Posterior cingulate gyrus (tissue), 11 donors: ENCODE measurements around the gene SUGP1.
A peak's percentile ranks its signal among the peaks of the same experiment; 100 is the strongest.
"Not testable (repeated sequence)": the region's sequence is repeated elsewhere in the genome, so short reads cannot be mapped to it uniquely, and the experiment has no call there.

Experiments
- DNase-seq, 10 donors: peaks; one replicate each; pipeline versions ENCODE4 v3.0.0 to v3.0.0-alpha.2; 2020 to 2021; ENCODE audit warnings: mixed read lengths in 3 of 10
- intact Hi-C: fragments of 100-400 bp; cut with DNase I; formaldehyde crosslinking; loops from one replicate; pipeline ENCODE4 v1.15.1; 2023

SUGP1 gene

DNA sequence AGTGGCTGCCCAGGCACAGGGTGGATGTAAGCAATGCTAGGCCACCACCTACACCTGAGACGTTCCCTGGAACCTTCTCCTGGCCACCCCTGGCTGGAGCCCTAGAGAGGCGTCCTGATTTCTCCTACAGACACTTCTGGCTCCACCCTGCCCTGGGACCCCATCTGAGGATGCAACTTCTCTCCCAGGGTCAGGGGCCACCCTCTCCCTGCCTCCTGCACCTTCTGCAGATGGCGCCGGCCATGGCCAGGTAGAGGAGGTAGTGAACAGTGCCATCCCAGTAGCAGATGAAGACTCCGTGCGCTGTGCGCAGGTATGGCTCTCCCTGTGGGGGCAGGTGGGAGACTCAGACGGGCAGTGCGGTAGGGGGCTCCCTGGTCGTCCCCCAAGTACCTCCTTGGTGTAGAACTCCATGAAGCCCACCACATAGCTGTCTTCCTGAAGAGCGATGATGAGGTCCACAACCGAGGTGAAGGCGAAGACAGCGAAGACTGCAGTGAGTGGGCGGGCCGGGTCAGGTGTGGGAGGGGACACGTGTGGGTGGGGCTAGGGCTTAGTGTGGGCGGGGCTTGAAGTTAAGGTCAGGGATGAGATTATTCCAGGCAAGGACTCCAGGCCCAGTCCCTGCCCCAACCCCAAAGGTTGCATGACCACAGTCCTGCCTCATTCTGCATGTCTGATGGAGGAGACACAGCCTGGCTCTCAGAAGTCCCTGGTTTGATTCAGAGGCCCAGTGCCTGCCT is 50.2 kb downstream of the SUGP1 start:
- intact Hi-C loops, result no loop called here
- DNase-seq, result peak in 2 of 10 donors; percentile 59 to 73

DNA sequence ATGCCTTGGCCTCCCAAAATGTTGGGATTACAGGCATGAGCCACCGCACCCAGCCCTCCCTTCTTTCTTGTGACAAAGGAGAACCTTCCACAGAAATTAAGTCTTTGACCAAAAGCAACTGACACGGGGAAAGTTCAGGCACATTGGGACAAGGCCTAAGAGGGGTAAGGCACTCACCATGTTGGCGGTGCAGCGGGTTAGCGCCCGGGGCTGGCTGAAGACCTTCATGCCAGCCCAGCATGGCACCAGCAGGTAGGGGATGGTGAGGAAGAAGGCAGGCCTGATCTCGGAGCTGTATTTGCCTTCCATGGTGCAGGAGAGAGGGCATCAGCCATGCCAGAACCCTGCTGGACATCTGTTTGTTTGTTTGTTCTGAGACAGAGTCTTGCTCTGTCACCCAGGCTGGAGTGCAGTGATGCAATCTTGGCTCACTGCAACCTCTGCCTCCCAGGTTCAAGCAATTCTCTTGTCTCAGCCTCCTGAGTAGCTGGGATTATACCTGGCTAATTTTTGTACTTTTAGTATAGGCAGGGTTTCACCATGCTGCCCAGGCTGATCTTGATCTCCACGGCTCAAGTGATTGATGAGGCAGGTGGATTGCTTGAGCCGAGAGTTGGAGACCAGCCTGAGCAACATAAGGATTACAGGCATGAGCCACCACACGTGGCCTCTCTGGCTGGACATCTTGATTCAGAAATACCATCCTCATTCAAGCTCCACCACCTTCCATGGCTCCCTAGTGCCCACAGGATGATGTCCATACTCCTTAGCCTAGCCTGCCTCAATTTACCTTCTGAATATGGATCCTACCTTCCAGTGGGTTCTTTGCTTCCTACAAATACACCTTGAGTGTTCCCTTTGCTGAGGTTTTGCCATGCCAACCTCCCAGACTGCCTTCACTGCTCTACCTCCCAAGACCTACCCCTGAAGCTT is 51.6 kb downstream of the SUGP1 start:
- peak in 2 of 10 donors; percentile 3 to 19 for DNase-seq
- intact Hi-C loops, result no loop called here

DNA sequence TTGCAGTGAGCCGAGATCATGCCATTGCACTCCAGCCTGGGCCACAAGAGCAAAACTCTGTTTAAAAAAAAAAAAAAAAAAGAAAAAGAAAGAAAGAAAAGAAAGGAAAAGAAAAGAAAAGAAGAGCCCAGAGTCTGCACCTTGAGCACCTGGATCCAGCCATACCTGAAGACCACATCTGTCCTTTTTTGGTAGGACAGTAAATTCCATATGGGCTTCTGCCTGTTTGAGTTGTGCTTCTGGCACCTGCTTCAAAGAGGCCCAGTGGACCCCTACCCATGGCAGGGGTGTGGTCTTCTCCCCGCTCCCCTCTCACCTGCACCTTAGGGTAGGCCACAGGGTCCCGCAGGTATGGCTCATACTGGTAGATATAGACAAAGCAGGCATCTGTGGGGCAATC is 53.0 kb downstream of the SUGP1 start:
- intact Hi-C loops, result no loop called here
- no peak for DNase-seq

DNA sequence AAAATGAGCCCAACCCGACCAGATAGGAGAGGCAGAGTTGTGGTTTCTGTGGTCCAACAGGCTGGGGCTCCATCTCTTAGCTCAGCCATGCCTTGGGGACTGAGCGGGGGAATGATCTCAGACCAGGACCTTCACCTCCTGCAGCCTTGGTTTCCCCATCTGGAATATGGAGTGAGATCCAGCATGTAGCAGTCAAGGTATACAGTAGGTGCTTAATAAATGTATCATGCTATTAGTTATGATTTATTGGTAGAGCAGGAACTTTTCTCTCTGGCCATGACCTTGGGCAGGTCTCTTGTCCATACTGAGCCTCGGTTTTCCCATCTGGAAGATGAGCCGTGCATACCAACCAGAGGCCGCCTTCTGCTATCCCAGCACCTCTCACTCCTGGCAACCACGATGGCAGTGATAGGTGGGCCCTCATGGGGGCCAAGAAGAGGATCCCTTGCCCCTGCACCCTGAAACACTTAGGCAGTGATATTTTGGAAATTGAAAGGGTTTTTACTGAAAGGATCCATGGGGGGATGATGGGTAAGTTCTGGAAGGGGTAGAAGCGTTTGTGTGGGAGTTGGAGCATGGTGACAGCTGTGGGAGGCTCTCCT is 56.3 kb downstream of the SUGP1 start:
- no peak for DNase-seq
- intact Hi-C loops, result no loop called here

DNA sequence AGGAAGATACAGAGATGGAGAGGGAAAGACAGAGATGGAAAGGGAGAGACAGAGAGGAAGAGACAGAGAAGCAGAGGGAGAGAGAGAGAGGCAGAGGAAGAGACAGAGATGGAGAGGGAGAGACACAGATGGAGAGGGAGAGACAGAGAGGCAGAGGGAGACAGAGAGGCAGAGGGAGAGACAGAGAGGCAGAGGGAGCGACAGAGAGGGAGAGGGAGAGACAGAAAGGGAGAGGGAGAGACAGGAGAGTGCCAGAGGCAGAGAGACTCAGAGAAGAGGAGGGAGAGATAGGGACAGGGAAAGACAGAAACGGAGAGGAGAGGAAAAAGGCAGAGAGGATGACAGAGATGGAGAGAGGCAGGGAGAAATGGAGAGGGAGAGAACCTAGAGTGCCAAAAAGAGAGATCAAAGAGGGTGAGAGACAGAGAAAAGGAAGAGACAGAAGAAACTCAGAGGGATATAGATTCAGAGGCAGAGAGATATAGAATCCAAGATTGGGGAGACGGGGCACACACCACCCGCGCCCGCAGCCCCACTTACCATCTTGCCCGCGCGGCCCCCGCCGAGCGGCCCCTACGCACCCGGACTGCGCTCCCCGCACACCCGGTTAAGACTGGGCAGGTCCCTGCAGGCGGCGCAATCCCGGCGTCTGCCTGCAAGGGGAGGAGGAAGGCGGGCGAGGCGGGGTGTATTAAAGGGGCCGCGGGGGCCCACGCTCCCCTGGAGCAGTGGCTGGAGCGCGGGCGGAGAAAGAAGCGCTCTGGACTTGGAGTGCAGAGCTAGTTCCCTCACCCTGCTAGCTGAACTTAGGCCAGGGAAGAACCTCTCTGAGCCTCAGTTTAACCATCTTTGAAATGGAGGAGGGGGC is 57.9 kb downstream of the SUGP1 start:
- peak in 6 of 10 donors; percentile 25 to 89 (median 64) for DNase-seq
- intact Hi-C loops, result no loop called here

DNA sequence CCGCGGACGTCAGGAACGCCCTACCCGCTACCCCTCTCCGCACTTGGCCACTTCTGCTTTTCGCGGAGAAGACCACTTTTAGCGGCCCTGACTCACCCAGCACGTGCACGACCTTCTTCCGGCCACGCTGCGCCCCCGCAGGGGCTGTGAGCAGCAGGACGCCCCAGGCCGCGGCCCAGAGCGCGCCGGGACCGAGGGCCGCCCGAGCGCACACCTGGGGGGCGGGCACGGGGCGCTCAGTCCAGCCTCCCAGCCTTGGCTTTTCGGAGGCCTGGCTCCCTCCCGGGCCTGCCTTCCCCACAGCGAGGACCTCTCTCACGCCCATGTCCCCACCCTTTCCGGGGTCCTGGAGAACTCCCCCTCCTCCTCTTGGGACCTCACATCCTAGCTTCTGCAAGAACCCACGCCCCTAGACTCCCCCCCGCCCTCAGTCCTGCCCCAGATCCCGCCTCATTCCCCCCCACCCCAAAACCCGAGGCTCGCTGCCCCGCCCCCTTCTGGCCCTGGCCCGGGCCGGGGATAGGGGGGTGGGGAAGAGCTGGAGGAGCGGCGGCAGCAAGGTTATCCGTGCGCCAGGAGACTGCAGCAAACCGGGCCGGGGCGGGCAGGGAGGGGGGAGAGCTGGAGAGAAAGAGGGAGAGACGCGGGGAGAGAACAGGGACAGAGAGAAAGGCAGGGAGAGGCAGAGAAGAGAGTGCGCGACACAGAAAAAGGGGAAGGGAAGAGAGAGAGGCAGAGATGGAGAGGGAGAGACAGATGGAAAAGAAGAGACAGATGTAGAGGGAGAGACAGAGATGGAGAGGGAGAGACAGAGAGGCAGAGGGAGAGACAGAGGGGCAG is 58.7 kb downstream of the SUGP1 start:
- peak in 5 of 10 donors; percentile 41 to 75 (median 52) for DNase-seq
- intact Hi-C loops, result no loop called here

DNA sequence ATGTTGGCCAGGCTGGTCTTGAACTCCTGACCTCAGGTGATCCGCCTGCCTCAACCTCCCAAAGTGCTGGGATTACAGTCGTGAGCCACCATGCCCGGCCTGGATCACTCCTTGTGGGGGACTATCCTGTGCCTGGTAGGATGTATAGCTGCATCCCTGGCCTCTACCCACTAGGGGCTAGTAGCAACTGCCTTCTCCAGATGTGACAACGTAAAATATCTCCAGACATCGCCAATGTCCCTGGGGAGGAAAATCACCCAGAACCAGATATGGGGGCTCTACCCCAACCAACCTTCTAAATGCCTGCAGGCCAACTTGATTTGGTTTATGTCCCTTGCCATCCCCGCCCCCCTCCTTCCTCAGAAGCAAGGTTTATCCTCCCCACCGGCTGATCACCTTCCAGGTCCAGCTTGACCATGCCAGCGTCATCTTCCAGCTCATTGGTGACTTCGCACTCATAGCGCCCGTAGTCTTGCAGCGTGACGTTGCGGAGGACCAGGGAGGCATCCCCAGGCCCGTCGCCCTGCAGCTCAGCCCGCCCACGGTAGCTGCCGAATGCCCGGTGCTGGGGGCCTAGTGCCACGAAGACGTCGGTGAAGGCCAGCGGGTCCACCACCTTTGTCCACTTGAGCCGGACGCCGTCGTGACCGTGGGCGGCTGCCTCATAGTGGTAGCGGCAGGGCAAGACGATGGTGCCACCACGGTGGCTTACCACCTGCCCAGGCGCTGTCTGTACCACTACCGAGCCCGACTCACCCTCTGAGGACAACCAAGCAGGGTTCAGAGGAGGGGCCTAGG is 59.7 kb downstream of the SUGP1 start:
- peak in 2 of 10 donors; percentile 33 to 47 for DNase-seq
- intact Hi-C loops, result no loop called here

DNA sequence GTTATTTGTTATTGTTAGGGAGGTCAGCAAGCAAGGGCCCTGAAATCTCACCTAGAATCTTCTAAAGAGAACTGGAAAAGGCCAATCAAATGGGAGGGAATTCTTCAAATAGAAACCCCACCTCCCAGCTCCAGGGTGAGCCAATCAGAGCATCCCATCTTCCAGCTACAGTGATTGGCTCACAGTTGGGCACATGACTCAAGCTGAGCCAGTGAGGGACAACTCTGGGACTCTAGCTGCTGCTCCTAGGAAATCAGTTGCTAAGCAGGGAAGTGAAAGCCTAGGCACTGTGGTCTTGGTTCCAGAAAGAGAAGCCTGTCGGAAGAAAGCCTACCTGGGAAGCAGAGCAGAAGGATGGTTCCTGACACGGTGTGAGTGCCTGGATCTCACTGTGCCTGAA is 60.6 kb downstream of the SUGP1 start:
- peak in 8 of 10 donors; percentile 55 to 94 (median 70) for DNase-seq
- intact Hi-C loops, result no loop called here

DNA sequence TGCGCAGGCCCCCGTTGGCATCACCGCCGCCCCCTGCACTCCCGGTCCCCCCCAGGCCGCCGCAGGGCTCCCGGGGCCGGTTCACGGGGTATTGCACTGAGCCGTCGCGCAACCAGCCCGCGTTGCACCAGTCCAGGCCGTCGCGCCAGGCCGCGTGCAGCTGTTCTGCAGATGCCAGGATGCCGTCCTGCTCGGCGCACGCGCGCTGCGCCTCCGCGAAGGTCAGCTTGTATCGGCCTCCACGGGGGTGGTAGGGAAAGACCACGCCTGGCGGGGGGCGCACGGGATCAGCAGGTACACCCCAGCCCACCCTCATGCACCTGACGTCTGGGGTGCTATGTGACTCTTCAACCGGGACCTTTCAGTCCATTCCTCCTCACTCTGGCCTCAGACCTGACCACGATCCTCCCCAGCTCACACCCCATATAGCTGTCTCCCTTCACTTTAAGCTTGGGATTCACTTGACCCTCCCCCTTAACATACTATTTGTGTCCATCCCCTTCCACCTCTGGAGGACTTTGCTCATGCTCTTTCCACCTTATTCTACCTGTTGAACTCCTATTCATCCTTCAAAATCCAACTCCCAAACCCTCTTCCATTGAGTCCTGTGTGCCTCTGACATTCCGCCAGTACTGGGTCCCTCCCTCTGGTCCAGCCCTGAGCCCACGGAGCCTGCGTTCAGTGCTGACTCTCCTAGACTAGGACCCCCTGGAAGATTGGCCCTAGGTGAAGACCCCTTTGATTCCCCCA is 61.5 kb downstream of the SUGP1 start:
- intact Hi-C loops, result no loop called here
- peak in 1 of 10 donors; percentile 51 for DNase-seq

DNA sequence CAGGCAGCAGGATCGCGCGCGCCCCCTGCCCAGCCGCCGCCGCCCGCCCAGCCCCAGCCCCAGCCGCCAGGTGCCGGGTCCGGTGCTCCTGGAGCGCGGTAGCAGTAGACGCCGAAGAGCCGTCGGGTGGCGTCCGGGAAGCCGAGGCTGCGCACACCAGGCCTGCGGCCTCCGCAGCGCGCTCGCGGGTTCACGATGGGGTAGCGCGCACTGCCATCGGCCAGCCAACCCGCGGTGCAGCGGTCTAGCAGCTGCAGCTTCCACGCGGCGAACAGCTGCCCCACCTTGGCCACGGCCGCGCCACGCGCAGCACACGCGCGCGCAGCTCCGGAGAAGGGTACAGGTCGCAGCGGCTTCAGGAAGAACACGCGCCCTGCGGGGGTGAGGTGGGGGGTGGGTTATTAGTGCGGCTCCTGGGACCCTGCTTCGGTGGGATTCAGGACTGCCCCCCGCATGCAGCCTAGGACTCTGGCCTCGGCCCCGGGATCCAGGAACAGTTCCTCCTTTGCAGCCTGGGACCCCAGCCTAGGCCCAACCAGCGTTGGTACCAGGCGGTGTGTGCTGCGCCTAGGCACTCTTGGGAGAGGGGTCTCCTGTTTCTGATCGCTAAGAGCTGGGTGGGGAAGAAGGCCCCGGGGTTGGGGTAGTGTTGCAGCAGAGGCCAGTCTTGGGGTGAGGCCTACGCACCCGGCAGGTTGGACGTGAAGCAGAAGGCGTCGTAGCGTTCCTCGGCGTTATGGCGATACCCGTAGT is 62.3 kb downstream of the SUGP1 start:
- intact Hi-C loops, result no loop called here
- DNase-seq, result no peak

DNA sequence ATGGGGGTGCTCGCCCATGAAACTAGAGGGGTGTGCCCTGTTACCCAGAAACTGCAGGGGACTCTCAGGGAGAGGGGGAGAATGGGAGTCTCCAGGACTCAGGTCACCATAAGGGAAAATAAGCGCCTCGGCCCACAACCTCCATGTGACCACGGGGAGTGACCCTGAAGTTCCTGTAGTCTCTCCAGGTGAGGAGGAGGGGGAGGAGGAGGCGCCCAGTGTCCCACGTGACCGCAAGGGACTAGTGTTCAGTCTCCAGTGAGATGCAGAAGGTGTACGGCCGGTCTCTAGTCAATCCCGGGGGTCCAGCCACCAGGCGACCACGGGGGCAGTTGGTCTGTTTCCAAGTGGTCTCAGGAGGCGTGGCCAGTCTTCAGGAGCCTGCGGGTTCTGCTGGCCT is 63.2 kb downstream of the SUGP1 start:
- DNase-seq, result no peak
- intact Hi-C loops, result no loop called here

DNA sequence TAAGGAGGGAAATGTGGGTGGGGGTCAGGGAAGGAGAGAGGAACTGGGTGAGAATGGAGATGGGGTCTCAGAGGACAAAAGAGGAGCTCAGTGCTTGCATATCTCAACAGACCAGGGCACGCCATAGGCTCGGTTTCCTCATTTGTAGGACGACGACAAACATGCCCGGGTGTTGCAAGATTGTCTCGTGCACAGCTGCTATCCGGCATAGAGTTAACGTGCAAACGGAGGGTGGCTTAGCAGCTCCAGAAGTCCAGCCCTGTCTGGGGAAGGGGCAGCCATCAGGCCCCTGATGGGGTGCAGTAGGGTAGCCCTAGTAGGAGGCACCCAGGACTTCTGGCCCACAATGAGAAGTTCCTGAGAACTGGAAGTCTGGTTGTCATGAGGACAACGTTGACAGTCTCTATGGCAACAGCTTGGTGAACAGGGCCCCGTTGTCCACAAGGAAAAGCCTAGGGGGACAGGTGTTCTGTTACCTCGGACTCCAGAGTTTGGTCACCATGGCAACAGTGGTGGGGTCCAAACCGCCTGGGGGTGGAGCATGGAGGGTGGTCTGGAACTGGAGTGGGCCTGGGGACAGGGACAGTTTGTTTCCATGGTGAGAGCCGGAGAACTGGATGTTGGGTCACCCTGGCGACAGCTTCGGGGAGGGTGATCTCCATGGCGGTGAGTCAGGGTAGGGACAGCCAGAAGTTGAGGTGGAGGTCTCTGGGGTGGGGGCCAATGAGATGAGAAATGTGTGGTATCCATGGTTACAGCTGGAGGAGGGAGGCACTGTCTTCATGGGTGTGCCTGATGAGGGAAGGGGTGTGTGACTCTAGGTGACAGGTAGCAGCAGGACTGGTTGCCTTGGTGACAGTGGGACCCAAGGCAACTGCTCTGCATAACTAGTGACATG is 64.0 kb downstream of the SUGP1 start:
- intact Hi-C loops, result no loop called here
- DNase-seq, result no peak

DNA sequence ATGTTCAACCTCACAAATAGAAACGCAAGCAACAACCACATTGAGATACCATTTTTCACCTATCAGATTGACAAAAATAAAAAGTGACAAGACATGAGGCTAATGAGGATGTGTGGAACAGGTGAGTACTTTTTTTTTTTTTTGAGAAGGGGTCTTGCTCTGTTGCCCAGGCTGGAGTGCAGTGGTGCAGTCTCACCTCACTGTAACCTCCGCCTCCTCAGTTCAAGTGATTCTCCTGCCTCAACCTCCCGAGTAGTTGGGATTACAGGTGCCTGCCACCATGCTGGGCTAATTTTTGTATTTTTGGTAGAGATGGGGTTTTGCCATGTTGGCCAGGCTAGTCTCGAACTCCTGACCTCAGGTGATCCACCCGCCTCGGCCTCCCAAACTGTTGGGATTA is 66.9 kb downstream of the SUGP1 start:
- DNase-seq, intact Hi-C loops: not testable (repeated sequence)

DNA sequence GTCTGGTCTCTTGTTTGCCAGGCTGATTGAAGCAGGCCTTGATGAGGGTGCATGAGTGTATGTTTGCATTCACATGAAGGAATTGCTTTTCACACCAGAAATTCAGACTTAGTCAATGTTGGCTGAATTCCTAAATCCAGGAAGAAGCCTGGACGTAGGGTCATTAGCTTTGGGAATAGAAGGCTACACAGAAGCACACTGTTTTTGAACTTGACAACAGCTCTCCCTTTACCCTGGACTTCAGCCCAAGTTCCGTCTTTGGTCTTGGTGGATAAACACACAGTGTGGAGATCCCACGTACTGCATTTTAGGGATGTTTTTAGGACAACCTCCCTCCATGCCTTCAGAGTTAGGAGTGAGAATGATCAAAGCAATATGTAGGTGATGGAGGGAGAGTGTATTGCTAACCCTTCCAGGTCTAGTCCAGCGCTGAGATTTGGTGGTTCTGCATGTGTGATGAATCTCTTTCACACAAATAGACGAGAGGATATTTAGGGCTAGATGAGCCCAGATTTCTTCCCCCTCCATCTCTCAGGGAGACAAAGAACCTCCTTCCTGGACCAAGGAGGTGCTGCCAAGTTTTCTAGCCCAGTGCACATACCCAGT is 70.0 kb downstream of the SUGP1 start:
- intact Hi-C loops, result no loop called here
- DNase-seq, result no peak

DNA sequence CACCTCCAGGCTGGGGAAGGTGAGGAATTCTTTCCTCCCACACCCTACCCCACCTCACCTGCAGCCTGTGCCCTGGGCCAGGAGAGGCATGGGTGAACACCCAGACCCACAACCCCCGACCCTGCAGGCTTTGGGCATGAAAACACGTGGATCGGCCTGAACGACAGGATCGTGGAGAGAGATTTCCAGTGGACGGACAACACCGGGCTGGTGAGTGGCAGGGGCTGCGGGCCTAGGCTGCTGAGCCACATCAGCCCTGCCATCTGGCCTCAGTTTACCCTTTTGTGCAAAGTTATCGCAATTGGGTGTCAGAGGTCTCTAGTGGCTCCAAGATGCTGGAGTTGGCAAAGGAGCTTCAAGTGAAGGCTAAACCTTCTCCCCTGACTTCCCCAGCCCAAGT is 79.8 kb downstream of the SUGP1 start:
- peak in 1 of 10 donors; percentile 64 for DNase-seq
- intact Hi-C loops, result no loop called here

DNA sequence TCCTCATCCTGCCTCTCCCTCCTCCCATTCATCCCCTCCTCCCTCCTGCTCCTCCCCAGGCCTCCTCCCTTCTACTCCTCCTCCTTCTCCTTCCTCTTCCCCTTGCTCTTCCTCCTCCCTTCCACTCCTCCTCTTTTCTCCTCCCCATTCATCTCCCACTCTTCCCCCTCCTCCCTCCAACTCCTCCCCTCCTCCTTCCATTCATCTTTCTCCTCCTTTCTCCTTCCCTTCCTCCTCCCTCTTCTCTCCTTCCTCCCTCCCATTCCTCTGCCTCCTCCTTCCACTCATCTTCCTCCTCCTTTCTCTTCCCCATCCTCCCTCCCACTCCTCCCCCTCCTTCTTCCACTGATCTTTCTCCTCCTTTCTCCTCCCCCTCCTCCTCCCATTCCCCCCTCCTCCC is 80.6 kb downstream of the SUGP1 start:
- intact Hi-C loops, result no loop called here
- no peak for DNase-seq
